RKO (cell line): ENCODE measurements around the gene TRIM14.
"Not testable (repeated sequence)": the region's sequence is repeated elsewhere in the genome, so short reads cannot be mapped to it uniquely, and the experiment has no call there.

Source experiments
- DNase-seq: peaks from one replicate; pipeline ENCODE4 v3.0.0-alpha.2; 2016; ENCODE audit warnings: low spot score

TRIM14 gene

DNA sequence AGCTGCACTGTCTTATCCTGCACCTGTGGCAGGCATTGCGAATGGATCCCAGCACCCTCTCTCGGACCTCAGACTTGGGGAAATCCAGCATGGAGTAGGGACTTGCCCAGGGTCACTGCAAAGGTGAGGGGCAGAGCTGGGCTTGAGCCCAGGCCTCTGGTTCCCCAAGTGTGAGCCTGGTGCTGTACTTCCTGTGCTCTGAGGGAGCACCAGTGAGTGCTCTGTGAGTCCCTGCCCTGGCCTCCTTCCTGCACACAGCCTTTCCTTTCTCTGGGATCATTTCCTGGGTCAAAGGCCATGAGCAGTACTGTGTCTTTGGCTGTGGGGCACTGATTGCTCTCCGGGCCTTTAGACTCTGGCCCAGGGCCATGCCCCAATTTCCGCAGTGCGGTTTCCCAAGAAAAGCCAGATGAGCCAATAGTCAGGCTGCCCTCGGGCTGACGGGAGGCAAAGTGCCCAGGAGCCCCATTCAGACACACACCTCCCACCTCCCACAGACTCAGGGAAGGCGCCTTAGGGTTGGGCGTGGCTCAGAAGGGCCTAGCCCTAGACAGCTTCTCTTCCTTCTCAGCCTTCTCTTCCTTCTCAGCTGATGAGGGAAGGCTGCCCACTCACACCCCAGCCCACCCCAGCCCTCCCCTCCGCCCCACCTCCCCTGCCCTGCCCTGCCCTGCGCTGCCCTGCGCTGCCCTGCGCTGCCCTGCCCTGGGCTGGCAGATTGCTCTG, 23.3 kb upstream of the TRIM14 start:
- DNase-seq, result no peak

DNA sequence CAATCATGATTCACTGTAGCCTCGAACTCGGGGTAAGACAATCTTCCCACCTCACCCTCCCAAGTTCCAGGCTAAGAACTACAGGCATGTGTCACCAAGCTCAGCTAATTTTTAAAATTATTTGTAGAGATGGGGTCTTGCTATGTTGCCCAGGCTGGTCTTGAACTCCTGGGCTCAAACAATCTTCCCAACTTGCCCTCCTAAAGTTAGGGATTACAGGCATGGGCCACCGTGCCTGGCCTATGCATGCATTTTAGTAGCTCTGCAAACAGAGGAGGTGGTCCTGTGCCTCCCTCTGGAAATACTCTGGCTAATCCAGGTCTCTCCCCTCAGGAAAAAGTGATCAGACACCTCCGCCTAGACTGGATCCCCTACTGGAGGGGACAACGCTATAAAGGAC, 21.5 kb upstream of the TRIM14 start:
- DNase-seq, result no peak

- DNase-seq, result no peak
Measured at GRCh38 chr9:98136489-98136888, 17.5 kb upstream of the TRIM14 start.

DNA sequence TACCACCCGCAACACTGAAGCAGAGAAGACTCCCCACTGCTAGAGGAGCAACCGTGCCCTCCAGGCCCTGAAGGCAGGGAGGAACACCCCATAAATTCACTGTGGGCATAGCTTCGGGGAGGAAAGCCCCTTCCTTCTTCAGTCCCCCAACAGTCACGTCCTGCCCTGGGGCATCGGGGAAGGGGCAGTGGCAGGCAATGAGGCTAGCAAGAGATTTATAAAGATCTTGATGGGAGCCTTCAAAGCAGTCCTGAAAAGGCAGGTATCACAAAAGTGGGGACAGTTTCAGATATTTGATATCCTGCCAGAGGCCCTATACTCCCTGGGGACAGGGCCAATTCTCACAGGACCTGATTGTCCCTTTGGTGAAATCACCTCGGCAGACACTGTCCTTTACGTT, 16.9 kb upstream of the TRIM14 start:
- no peak for DNase-seq

GRCh38 chr9:98135558-98135934, 16.5 kb upstream of the TRIM14 start:
- no peak for DNase-seq

DNA sequence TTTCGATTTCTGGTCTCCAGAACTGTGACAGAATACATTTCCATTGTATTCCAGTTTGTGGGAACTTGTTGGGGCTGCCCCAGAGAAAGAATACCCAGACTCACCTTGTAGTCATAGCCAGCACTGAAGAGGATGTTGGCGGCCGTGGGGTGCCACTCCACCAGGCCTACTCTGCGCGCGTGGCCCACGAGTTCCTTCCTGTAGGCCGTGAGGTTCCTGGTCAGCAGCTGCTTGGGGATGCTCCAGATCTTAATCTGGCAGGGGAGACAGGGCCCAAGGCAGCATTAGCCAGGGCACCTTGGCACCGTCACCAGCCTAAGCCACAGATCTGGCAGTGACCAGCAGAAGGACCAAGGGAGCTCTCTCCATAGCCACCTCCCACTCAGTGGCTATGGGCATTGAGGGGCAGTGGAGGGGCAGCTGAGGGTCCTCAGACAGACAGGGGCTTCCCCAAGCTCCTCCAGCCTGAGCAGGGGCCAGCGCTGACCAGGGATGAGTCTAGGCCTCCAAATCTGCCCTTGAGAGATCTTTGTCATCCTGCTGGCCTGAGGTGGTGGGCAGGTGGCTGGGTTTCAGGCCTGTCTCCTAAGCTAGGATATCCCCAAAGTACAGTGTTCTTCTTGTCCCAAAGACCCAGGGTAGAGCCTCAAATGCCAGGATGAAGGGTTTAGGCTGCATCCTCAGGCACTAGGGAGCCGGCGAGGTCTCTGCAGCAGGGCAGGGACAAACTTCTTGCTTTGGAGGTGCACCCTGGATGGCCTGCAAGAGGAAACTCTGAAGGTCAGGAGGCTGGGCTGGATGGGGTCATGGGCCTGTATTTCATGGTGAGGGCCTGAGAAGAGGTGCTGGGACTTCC, 15.9 kb upstream of the TRIM14 start:
- DNase-seq, result no peak

- no peak for DNase-seq
Measured at GRCh38 chr9:98132806-98133631, 14.0 kb upstream of the TRIM14 start.

DNA sequence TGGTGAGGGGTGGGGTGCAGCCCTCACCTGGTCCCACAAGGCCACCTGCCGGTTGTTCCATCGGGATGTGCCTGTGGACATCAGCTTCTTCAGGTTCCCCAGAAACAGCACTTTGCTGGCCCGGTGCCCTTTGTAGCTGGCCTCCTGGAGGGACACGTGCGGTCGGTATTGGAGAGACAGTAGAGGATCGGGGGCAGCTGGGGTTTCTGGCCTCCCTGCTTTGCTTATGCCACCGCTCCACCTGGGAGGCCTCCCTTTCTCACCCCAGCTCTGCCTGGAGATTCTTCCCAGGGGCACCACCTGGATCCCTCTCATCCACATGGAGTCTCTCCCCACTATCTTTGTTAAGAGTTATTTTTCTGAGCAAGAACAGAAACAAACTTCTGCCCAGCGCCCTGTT, 13.1 kb upstream of the TRIM14 start:
- no peak for DNase-seq

DNA sequence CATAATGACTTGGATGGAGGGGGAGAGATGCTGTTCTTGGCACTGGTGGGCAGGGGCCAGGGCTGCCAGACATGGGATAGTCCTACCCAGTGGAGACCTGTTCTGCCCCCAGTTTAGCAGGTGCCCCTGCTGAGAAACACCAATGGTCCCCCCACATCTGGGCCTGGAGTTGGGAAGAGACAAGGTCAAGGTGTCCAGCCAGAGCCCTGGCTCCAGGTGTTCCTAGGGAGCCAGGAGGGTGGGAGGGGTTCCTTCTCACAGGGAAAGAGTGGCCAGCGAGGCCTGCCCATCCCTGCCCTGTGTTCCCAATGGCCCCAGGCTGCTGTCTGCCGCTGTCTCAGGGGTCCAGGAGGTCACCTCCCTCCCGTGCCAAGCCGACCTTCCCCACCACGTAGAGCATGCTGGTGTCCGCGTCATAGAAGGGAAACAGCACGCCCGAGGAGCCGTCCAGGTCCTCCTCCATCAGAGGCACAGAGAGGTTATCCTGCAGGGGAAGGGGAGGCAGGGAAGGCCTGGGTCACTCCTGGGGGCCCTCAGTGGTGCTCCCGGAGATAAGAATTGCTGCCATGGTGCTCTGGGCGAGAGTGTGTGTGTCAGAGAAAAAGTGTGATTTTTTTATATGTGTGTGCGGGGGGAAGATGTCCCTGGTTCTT, 11.7 kb upstream of the TRIM14 start:
- DNase-seq, result no peak

DNA sequence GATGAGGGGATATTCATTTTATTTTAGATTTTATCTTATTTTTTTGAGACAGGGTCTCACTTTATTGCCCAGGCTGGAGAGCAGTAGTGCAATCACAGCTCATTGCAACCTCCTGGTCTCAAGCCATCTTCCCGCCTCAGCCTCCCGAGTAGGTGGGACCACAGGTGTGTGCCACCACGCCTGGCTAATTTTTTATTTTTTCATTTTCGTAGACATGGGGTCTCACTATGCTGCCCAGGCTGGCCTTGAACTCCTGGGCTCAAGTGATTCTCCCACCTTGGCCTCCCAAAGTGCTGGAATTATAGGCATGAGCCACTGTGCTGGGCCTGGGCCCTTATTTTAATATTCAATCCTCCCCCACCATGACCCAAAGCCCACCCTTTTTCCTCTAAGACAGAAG, 11.0 kb upstream of the TRIM14 start:
- not testable (repeated sequence) for DNase-seq

- DNase-seq, result no peak
Measured at GRCh38 chr9:98129451-98129881, 10.4 kb upstream of the TRIM14 start.

- DNase-seq, result no peak
Measured at GRCh38 chr9:98128316-98128715, 9.3 kb upstream of the TRIM14 start.

DNA sequence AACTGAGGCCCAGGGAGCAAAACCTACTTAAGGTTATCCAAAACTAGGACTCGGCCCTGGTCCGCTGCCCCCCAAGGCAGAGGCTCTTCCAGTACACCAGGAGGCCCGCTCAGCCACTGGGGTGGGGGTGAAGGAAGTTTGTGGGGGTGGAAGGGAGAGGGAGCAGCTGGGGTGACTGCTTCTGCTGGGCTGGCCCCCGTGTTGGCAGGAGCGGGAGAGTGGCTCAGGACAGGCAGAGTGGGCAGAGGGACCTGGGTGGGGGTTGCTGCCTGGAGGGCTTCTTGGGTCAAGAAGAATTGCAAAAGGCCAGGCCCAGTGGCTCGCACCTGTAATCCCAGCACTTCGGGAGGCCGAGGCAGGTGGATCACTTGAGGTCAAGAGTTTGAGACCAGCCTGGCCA, 8.2 kb upstream of the TRIM14 start:
- no peak for DNase-seq

GRCh38 chr9:98124637-98125426, 5.8 kb upstream of the TRIM14 start:
- DNase-seq, result no peak

DNA sequence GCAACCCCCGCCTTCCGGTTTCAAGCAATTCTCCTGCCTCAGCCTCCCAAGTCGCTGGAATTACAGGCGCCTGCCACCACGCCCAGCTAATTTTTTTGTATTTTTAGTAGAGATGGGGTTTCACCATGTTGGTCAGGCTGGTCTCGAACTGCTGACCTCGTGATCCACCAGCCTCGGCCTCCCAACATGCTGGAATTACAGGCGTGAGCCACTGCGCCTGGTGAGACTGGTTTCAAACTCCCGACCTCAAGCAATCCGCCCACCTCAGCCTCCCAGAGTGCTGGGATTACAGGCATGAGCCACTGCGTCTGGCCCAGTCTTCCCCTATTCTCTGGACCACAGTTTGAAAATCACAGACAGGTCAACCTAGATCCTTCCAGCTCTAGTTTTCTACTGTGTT, 5.1 kb upstream of the TRIM14 start:
- not testable (repeated sequence) for DNase-seq

GRCh38 chr9:98121058-98121457, 2.0 kb upstream of the TRIM14 start:
- no peak for DNase-seq

- DNase-seq, result no peak
Measured at GRCh38 chr9:98120476-98120875, 1.5 kb upstream of the TRIM14 start.

- peak; percentile 84 for DNase-seq
Measured at GRCh38 chr9:98117984-98118639, 910 bp downstream of the TRIM14 start.

- DNase-seq, result not testable (repeated sequence)
Measured at GRCh38 chr9:98117097-98117496, 1.9 kb downstream of the TRIM14 start.

DNA sequence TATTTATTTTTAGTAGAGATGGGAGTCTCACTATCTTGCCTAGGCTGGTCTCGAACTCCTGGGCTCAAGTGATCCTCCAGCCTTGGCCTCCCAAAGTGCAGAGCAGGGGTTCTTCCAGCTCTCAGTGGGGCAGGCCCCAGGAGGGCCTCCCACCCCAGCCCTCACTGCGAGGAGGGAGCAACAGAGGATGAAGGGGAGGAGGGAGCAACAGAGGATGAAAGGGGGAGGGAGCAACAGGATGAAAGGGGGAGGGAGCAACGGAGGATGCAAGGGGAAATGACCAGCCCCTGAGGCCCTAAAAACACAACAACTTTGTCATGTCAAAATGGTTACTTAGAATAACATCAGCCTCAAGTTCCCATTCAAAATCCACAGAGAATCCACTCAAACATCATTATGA, 10.0 kb downstream of the TRIM14 start:
- no peak for DNase-seq
